ENCODE results near the gene NCS1. TPM values are rescaled to one million over a fixed set of nuclear protein-coding genes. Genes with fewer than 3 reads are reported as not detected.

The NCS1 gene
- polyA plus RNA-seq, 10 donors: 26.0 to 57.9 (median 43.6) TPM

- DNase-seq: no peak
Measured at GRCh38 chr9:130212543-130213297, 40.5 kb downstream of the NCS1 start.

- DNase-seq: peak in 2 of 3 donors; percentile 55 to 79
Measured at GRCh38 chr9:130213911-130214761, 41.9 kb downstream of the NCS1 start.

- DNase-seq: peak in 1 of 3 donors; percentile 44
Measured at GRCh38 chr9:130214776-130215340, 42.7 kb downstream of the NCS1 start.

- no peak for DNase-seq
Measured at GRCh38 chr9:130215341-130216119, 43.3 kb downstream of the NCS1 start.

- DNase-seq: no peak
Measured at GRCh38 chr9:130217838-130218237, 45.6 kb downstream of the NCS1 start.

- DNase-seq: peak in 1 of 3 donors; percentile 40
Measured at GRCh38 chr9:130219661-130220096, 47.5 kb downstream of the NCS1 start.

GRCh38 chr9:130220352-130220751 is 48.1 kb downstream of the NCS1 start:
- DNase-seq: peak in 2 of 3 donors; percentile 46 to 73

GRCh38 chr9:130222833-130223232 is 50.6 kb downstream of the NCS1 start:
- no peak for DNase-seq

GRCh38 chr9:130225071-130225470 is 52.9 kb downstream of the NCS1 start:
- no peak for DNase-seq

GRCh38 chr9:130225586-130225985 is 53.4 kb downstream of the NCS1 start:
- DNase-seq: no peak

- no peak for DNase-seq
Measured at GRCh38 chr9:130226112-130226511, 53.9 kb downstream of the NCS1 start.

- DNase-seq: no peak
Measured at GRCh38 chr9:130227833-130228232, 55.6 kb downstream of the NCS1 start.

- DNase-seq: no peak
Measured at GRCh38 chr9:130229759-130230158, 57.6 kb downstream of the NCS1 start.

- DNase-seq: no peak
Measured at GRCh38 chr9:130230631-130231030, 58.4 kb downstream of the NCS1 start.

- DNase-seq: no peak
Measured at GRCh38 chr9:130232899-130233586, 60.8 kb downstream of the NCS1 start.

- DNase-seq: no peak
Measured at GRCh38 chr9:130233587-130233945, 61.4 kb downstream of the NCS1 start.

- DNase-seq: no peak
Measured at GRCh38 chr9:130234340-130235260, 62.4 kb downstream of the NCS1 start.

GRCh38 chr9:130235558-130236435 is 63.6 kb downstream of the NCS1 start:
- peak; percentile 45 to 83 (median 77) for DNase-seq

GRCh38 chr9:130236436-130236985 is 64.3 kb downstream of the NCS1 start:
- DNase-seq: no peak

All from muscle of back (tissue), 11 donors.